Suprapubic skin (tissue), 4 donors: ENCODE results near the gene CLDN6. TPM values are rescaled to one million over a fixed set of nuclear protein-coding genes. Genes with fewer than 3 reads are reported as not detected.
A peak's percentile ranks its signal among the peaks of the same experiment; 100 is the strongest.

Experiments used
- DNase-seq, 2 donors: peaks; one replicate each; pipeline ENCODE4 v3.0.0-alpha.2; 2019; ENCODE audit warnings: low spot score in 2 of 2
- H3K27ac ChIP-seq: fragments of 200-600 bp; sonication (generic); one replicate; pipeline ENCODE4 v1.5.1; 2019
- H3K27me3 ChIP-seq: fragments of 200-600 bp; sonication (generic); one replicate; pipeline ENCODE4 v1.5.1; 2019
- H3K36me3 ChIP-seq: fragments of 200-600 bp; sonication (generic); one replicate; pipeline ENCODE4 v1.5.1; 2019
- H3K4me1 ChIP-seq: fragments of 200-600 bp; sonication (generic); one replicate; pipeline ENCODE4 v1.5.1; 2019
- H3K4me3 ChIP-seq: fragments of 200-600 bp; sonication (generic); one replicate; pipeline ENCODE4 v1.5.1; 2019; ENCODE audit warnings: mild to moderate bottlenecking
- H3K9me3 ChIP-seq: fragments of 200-600 bp; sonication (generic); one replicate; pipeline ENCODE4 v1.5.1; 2019
- CTCF ChIP-seq, 2 donors: fragments of 200-600 bp in 1 of 2; fragments of 450-650 bp in 1 of 2; sonication (generic) in 1 of 2; IDR thresholded peaks; one replicate each; pipeline ENCODE4 v1.5.1; 2016 to 2019; ENCODE audit warnings: antibody characterized with exemption in 2 of 2, mild to moderate bottlenecking in 1 of 2, moderate library complexity in 1 of 2
- EP300 ChIP-seq: sonication (generic); formaldehyde crosslinking; IDR thresholded peaks from one replicate; pipeline ENCODE4 v1.6.1; 2017; ENCODE audit warnings: antibody characterized with exemption
- POLR2A ChIP-seq, 2 donors: fragments of 450-650 bp; IDR thresholded peaks; one replicate each; pipeline ENCODE4 v1.6.1; 2017; ENCODE audit warnings: antibody characterized with exemption in 2 of 2, mild to moderate bottlenecking in 2 of 2, moderate library complexity in 2 of 2
- POLR2AphosphoS5 ChIP-seq, 3 donors: sonication (generic); formaldehyde crosslinking; IDR thresholded peaks; one replicate each; pipeline ENCODE4 v1.6.1; 2017; ENCODE audit warnings: antibody characterized with exemption in 3 of 3
- WGBS: methylation state at CpG from one replicate; pipeline ENCODE4 v1.1.5; 2018; 5-methylcytosine and 5-hydroxymethylcytosine counted together
- total RNA-seq, 4 donors: library from RNA; depleted of rRNA; stranded (reverse); fragments of >200 nt; gene quantifications; one replicate each; pipeline ENCODE4 v1.1.0, GENCODE V29; 2016

The CLDN6 gene
- total RNA-seq, 4 donors from 2014 or later: not detected

GRCh38 chr16:3035289-3035971 lies 17.4 kb upstream of the CLDN6 start:
- no peak for DNase-seq
- H3K27ac ChIP-seq: peak overlapping the region; percentile 77
- peaks cover 42% of the 10 kb centered on the region for H3K4me1 ChIP-seq
- TF ChIP-seq POLR2A (IDR thresholded peaks at IDR 0.05) (no peak), EP300 (no peak)
- no peaks in the 10 kb centered on the region for H3K9me3 ChIP-seq
- 55% methylated on average over 18 of the region's 19 CpGs for WGBS
- peaks cover 77% of the 10 kb centered on the region for H3K27me3 ChIP-seq
- peak overlapping the region; percentile 49 for H3K4me3 ChIP-seq
- H3K36me3 ChIP-seq: no peaks in the 10 kb centered on the region

DNA sequence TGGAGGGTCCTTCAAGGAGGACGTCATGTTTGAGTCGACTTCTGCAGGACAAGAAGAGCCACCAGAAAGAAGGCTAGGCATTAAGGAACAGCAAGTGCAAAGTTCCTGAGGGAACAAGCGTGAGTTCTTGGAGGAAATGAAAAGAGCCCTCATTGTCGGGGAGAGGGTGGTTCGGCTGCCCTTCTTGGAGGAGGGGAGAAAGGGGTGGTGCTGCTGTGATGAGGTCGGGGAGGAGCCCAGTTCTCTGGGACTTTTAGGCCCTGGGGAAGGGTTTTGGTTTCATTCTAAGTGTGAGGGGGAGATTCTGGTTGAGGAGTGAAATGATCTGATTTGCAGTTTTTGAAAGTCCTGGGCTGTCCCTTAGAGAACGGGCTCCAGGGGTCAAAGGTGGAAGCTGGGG lies 14.6 kb upstream of the CLDN6 start:
- no peak overlapping the region for H3K4me3 ChIP-seq
- no peak overlapping the region for H3K27ac ChIP-seq
- TF ChIP-seq POLR2AphosphoS5 (IDR thresholded peaks at IDR 0.05) (no peak), EP300 (no peak), POLR2A (IDR thresholded peaks at IDR 0.05) (no peak), CTCF (IDR thresholded peaks at IDR 0.05) (no peak)
- H3K4me1 ChIP-seq: peaks cover 57% of the 10 kb centered on the region
- no peak for DNase-seq
- 43% methylated on average over 7 of the region's 7 CpGs for WGBS
- no peaks in the 10 kb centered on the region for H3K9me3 ChIP-seq
- H3K36me3 ChIP-seq: no peaks in the 10 kb centered on the region
- peaks cover 65% of the 10 kb centered on the region for H3K27me3 ChIP-seq

GRCh38 chr16:3030222-3031212 lies 12.5 kb upstream of the CLDN6 start:
- peaks cover 42% of the 10 kb centered on the region for H3K4me1 ChIP-seq
- H3K9me3 ChIP-seq: no peaks in the 10 kb centered on the region
- H3K27me3 ChIP-seq: peaks cover 44% of the 10 kb centered on the region
- no peak overlapping the region for H3K27ac ChIP-seq
- no peak for TF ChIP-seq POLR2AphosphoS5 (IDR thresholded peaks at IDR 0.05)
- no peak for TF ChIP-seq CTCF (IDR thresholded peaks at IDR 0.05)
- TF ChIP-seq EP300: no peak
- no peak for TF ChIP-seq POLR2A (IDR thresholded peaks at IDR 0.05)
- no peak overlapping the region for H3K4me3 ChIP-seq
- 87% methylated on average over 26 of the region's 33 CpGs for WGBS
- peaks cover 19% of the 10 kb centered on the region for H3K36me3 ChIP-seq
- DNase-seq: no peak

DNA sequence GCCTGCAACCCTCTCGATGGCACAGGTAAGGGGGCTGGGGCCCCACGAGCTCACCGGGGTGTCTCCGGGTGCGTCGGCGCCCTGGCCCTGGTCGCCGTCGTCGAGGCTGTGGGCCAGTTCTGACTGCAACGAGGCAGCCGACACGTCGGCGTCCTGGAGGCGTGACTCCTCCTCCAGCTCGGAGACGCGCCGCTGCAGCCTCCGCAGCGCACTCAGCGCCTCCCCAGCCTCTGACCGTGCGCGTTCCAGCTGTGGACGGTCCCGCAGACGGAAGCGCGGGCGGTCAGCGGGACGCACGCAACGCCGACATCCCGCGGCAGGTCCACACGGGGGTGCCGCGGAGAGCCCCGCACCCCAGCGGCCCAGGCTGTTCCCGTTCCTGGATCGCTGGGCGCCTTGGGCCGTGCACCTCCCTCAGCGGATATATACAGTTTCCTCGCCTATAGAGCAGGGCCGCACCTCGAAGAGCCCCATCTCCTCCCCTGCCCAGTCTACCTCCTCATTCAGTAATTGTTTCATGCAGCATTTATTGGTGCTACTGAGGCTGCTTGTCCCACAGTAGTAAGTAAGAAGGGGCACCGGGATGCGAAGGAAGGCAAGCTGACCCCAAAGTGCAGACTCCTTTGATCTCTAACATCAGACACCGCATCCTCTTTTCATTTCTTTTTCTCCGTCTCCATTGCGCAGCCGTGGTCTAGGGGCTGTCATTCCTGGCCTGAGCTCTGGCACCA lies 11.7 kb upstream of the CLDN6 start:
- no peak for DNase-seq
- H3K27me3 ChIP-seq: peaks cover 36% of the 10 kb centered on the region
- no peak overlapping the region for H3K27ac ChIP-seq
- TF ChIP-seq POLR2A (IDR thresholded peaks at IDR 0.05): no peak
- no peak for TF ChIP-seq CTCF (IDR thresholded peaks at IDR 0.05)
- no peak for TF ChIP-seq POLR2AphosphoS5 (IDR thresholded peaks at IDR 0.05)
- no peak for TF ChIP-seq EP300
- no peaks in the 10 kb centered on the region for H3K9me3 ChIP-seq
- peaks cover 19% of the 10 kb centered on the region for H3K36me3 ChIP-seq
- peaks cover 45% of the 10 kb centered on the region for H3K4me1 ChIP-seq
- H3K4me3 ChIP-seq: peak overlapping the region; percentile 31
- 31% methylated on average over 13 of the region's 59 CpGs for WGBS

GRCh38 chr16:3028716-3029319 lies 10.8 kb upstream of the CLDN6 start:
- Histone ChIP-seq H3K4me1 (peaks cover 50% of the 10 kb centered on the region), H3K27me3 (peaks cover 31% of the 10 kb centered on the region), H3K9me3 (no peaks in the 10 kb centered on the region), H3K36me3 (peaks cover 19% of the 10 kb centered on the region), H3K27ac (no peak overlapping the region), H3K4me3 (no peak overlapping the region)
- no peak for TF ChIP-seq CTCF (IDR thresholded peaks at IDR 0.05)
- no peak for TF ChIP-seq POLR2A (IDR thresholded peaks at IDR 0.05)
- TF ChIP-seq EP300: no peak
- no peak for TF ChIP-seq POLR2AphosphoS5 (IDR thresholded peaks at IDR 0.05)
- no peak for DNase-seq
- 54% methylated on average over 3 of the region's 15 CpGs for WGBS
